H9 (cell line): Measurements from ENCODE around the gene CAMTA1. TPM values are rescaled to one million over a fixed set of nuclear protein-coding genes. Genes with fewer than 3 reads are reported as not detected.
A peak's percentile ranks its signal among the peaks of the same experiment; 100 is the strongest.

Experiments used
- DNase-seq: peaks from one replicate; pipeline ENCODE4 v3.0.0-alpha.2; 2017
- H2AFZ ChIP-seq: one replicate; pipeline ENCODE4 v1.6.1; 2013; ENCODE audit warnings: mild to moderate bottlenecking, low read length, control low read depth, moderate library complexity
- H2AK5ac ChIP-seq: 2 replicates; pipeline ENCODE4 v1.6.1; 2013; ENCODE audit warnings: low read length, control low read depth, mixed read lengths; ENCODE audit not compliant: insufficient read length
- H2BK120ac ChIP-seq: one replicate; pipeline ENCODE4 v1.6.1; 2013; ENCODE audit warnings: low read depth, mild to moderate bottlenecking, low read length, control low read depth, inconsistent platforms; ENCODE audit not compliant: poor library complexity, severe bottlenecking
- H2BK12ac ChIP-seq: 2 replicates; pipeline ENCODE4 v1.6.1; 2013; ENCODE audit warnings: low read length, control low read depth, mixed read lengths, low read depth; ENCODE audit not compliant: insufficient read length
- H2BK15ac ChIP-seq: 2 replicates; pipeline ENCODE4 v1.6.1; 2013; ENCODE audit warnings: low read depth, low read length, control low read depth
- H2BK20ac ChIP-seq: one replicate; pipeline ENCODE4 v1.6.1; 2013; ENCODE audit warnings: low read depth, mild to moderate bottlenecking, low read length, control low read depth, inconsistent platforms; ENCODE audit not compliant: poor library complexity, severe bottlenecking
- H2BK5ac ChIP-seq: 2 replicates; pipeline ENCODE4 v1.6.1; 2013; ENCODE audit warnings: low read length, control low read depth, mixed read lengths; ENCODE audit not compliant: insufficient read length
- H3K14ac ChIP-seq: 2 replicates; pipeline ENCODE4 v1.6.1; 2013; ENCODE audit warnings: low read length, control low read depth; ENCODE audit not compliant: insufficient read depth
- H3K18ac ChIP-seq: 2 replicates; pipeline ENCODE4 v1.6.1; 2013; ENCODE audit warnings: low read depth, mild to moderate bottlenecking, mixed read lengths, low read length, control low read depth; ENCODE audit not compliant: insufficient read length
- H3K23ac ChIP-seq: 2 replicates; pipeline ENCODE4 v1.6.1; 2013; ENCODE audit warnings: low read length, control low read depth, mixed read lengths, low read depth; ENCODE audit not compliant: insufficient read length
- H3K23me2 ChIP-seq: 2 replicates; pipeline ENCODE4 v1.6.1; 2013; ENCODE audit warnings: low read depth, mild to moderate bottlenecking, mixed read lengths, low read length, control low read depth; ENCODE audit not compliant: insufficient read length, poor library complexity, severe bottlenecking
- H3K27ac ChIP-seq: 2 replicates; pipeline ENCODE4 v1.5.1; 2013; ENCODE audit warnings: low read length, control low read depth, mixed read lengths, low read depth; ENCODE audit not compliant: insufficient read length
- H3K27me3 ChIP-seq: 2 replicates; pipeline ENCODE4 v1.6.1; 2013; ENCODE audit warnings: low read length, control low read depth, inconsistent platforms; ENCODE audit not compliant: insufficient read depth
- H3K4ac ChIP-seq: 2 replicates; pipeline ENCODE4 v1.6.1; 2013; ENCODE audit warnings: low read depth, mild to moderate bottlenecking, control low read depth, inconsistent platforms, low read length, moderate library complexity
- H3K4me1 ChIP-seq: 2 replicates; pipeline ENCODE4 v1.6.1; 2013; ENCODE audit warnings: low read length, control low read depth, inconsistent platforms; ENCODE audit not compliant: insufficient read depth
- H3K4me2 ChIP-seq: 2 replicates; pipeline ENCODE4 v1.6.1; 2013; ENCODE audit warnings: low read length, control low read depth, mixed read lengths; ENCODE audit not compliant: insufficient read length, insufficient read depth
- H3K56ac ChIP-seq: 2 replicates; pipeline ENCODE4 v1.6.1; 2013; ENCODE audit warnings: low read depth, mild to moderate bottlenecking, mixed read lengths, low read length, control low read depth; ENCODE audit not compliant: insufficient read length
- H3K79me1 ChIP-seq: 2 replicates; pipeline ENCODE4 v1.6.1; 2013; ENCODE audit warnings: low read depth, mild to moderate bottlenecking, moderate library complexity, low read length, control low read depth, inconsistent platforms; ENCODE audit not compliant: insufficient read depth, poor library complexity, severe bottlenecking
- H3K79me2 ChIP-seq: 2 replicates; pipeline ENCODE4 v1.6.1; 2013; ENCODE audit warnings: low read length, control low read depth, inconsistent platforms; ENCODE audit not compliant: insufficient read depth
- H3K9ac ChIP-seq: 2 replicates; pipeline ENCODE4 v1.6.1; 2013; ENCODE audit warnings: low read length, control low read depth, mixed read lengths; ENCODE audit not compliant: insufficient read length; ENCODE audit errors: extremely low read depth
- H3K9me3 ChIP-seq: one replicate; pipeline ENCODE4 v1.6.1; 2013; ENCODE audit warnings: low read depth, low read length, inconsistent platforms; ENCODE audit not compliant: control insufficient read depth
- H3T11ph ChIP-seq: one replicate; pipeline ENCODE4 v1.6.1; 2013; ENCODE audit warnings: mild to moderate bottlenecking, low read length, control low read depth, inconsistent platforms
- H4K20me1 ChIP-seq: one replicate; pipeline ENCODE4 v1.6.1; 2013; ENCODE audit not compliant: control insufficient read depth, insufficient read length, insufficient read depth
- H4K5ac ChIP-seq: 2 replicates; pipeline ENCODE4 v1.6.1; 2013; ENCODE audit warnings: low read depth, mild to moderate bottlenecking, mixed read lengths, low read length, control low read depth; ENCODE audit not compliant: insufficient read length
- H4K8ac ChIP-seq: replicated peaks from 2 replicates; pipeline ENCODE4 v1.6.1; 2013; ENCODE audit warnings: low read length, control low read depth, mixed read lengths, low read depth; ENCODE audit not compliant: insufficient read length
- H4K91ac ChIP-seq: 2 replicates; pipeline ENCODE4 v1.6.1; 2013; ENCODE audit warnings: low read depth, mild to moderate bottlenecking, moderate library complexity, mixed read lengths, low read length, control low read depth; ENCODE audit not compliant: insufficient read length
- H3K27ac Mint-ChIP-seq, 3 experiments: 2 replicates in 2 of 3; 3 replicates in 1 of 3; pipeline ENCODE4 v1.8.0; 2020 to 2021; ENCODE audit warnings: mixed read lengths in 3 of 3, mild to moderate bottlenecking in 1 of 3, moderate library complexity in 1 of 3
- H3K27me3 Mint-ChIP-seq: 2 replicates; pipeline ENCODE4 v1.8.0; 2021; ENCODE audit warnings: low read depth, mild to moderate bottlenecking, moderate library complexity, mixed read lengths
- H3K36me3 Mint-ChIP-seq, 3 experiments: 2 replicates in 2 of 3; 3 replicates in 1 of 3; pipeline ENCODE4 v1.8.0; 2020 to 2021; ENCODE audit warnings: low read depth in 3 of 3, mixed read lengths in 3 of 3; ENCODE audit not compliant: insufficient read depth in 1 of 3
- H3K4me1 Mint-ChIP-seq, 2 experiments: 2 replicates each; pipeline ENCODE4 v1.8.0; 2020; ENCODE audit warnings: mixed read lengths in 2 of 2
- H3K4me3 Mint-ChIP-seq, 2 experiments: 2 replicates in 1 of 2; 3 replicates in 1 of 2; pipeline ENCODE4 v1.8.0; 2020 to 2021; ENCODE audit warnings: mild to moderate bottlenecking in 2 of 2, mixed read lengths in 2 of 2, moderate library complexity in 1 of 2
- H3K9me3 Mint-ChIP-seq, 2 experiments: 2 replicates in 1 of 2; 3 replicates in 1 of 2; pipeline ENCODE4 v1.8.0; 2020; ENCODE audit warnings: mild to moderate bottlenecking in 2 of 2, mixed read lengths in 2 of 2, moderate library complexity in 1 of 2
- WGBS: extraction: QIAGEN DNeasy Blood & Tissue Kit; methylation state at CpG from one replicate; pipeline ENCODE4 v1.1.7; 2013; ENCODE audit warnings: missing lambda C conversion rate, low lambda C conversion rate, mixed read lengths; ENCODE audit not compliant: insufficient read length; ENCODE audit errors: extremely low coverage; 5-methylcytosine and 5-hydroxymethylcytosine counted together
- total RNA-seq: library from RNA; stranded (reverse); gene quantifications from 2 replicates; pipeline ENCODE4 v1.2.1, GENCODE V29; 2021
- TF ChIP-seq, protein P1 (sequence below): fragments of 200-600 bp; sonication (generic); conservative IDR thresholded peaks from 3 replicates; pipeline ENCODE4 v1.8.0; 2021; ENCODE audit warnings: antibody characterized with exemption, mild to moderate bottlenecking

The CAMTA1 gene
- total RNA-seq, 1 experiment from 2014 or later = 115 TPM

- H3K4me1 Mint-ChIP-seq = peaks cover 8 to 17% of the 10 kb centered on the region in 2 experiments
- no peak overlapping the region for H4K8ac ChIP-seq
- H3K4ac ChIP-seq = no peak overlapping the region
- H3K27me3 Mint-ChIP-seq = no peaks in the 10 kb centered on the region
- H3K27ac Mint-ChIP-seq = peak overlapping the region in 1 of 3 experiments; percentile 23; a peak in 1 of 7 replicates
- H2BK12ac ChIP-seq = no peak overlapping the region
- no peak overlapping the region for H2BK120ac ChIP-seq
- H3K9me3 ChIP-seq = no peaks in the 10 kb centered on the region
- TF ChIP-seq, protein P1, sequence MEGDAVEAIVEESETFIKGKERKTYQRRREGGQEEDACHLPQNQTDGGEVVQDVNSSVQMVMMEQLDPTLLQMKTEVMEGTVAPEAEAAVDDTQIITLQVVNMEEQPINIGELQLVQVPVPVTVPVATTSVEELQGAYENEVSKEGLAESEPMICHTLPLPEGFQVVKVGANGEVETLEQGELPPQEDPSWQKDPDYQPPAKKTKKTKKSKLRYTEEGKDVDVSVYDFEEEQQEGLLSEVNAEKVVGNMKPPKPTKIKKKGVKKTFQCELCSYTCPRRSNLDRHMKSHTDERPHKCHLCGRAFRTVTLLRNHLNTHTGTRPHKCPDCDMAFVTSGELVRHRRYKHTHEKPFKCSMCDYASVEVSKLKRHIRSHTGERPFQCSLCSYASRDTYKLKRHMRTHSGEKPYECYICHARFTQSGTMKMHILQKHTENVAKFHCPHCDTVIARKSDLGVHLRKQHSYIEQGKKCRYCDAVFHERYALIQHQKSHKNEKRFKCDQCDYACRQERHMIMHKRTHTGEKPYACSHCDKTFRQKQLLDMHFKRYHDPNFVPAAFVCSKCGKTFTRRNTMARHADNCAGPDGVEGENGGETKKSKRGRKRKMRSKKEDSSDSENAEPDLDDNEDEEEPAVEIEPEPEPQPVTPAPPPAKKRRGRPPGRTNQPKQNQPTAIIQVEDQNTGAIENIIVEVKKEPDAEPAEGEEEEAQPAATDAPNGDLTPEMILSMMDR = no peak
- no peak overlapping the region for H3K27ac ChIP-seq
- DNase-seq = no peak
- no peaks in the 10 kb centered on the region for H3K79me1 ChIP-seq
- H3K4me3 Mint-ChIP-seq = no peak overlapping the region
- no peak overlapping the region for H2BK20ac ChIP-seq
- no peak overlapping the region for H2BK5ac ChIP-seq
- no peak overlapping the region for H4K91ac ChIP-seq
- no peak overlapping the region for H2AK5ac ChIP-seq
- H3K56ac ChIP-seq = no peak overlapping the region
- H4K5ac ChIP-seq = no peak overlapping the region
- H3K9ac ChIP-seq = no peak overlapping the region
- H3K4me1 ChIP-seq = no peaks in the 10 kb centered on the region
- no peaks in the 10 kb centered on the region for H3K79me2 ChIP-seq
- H4K20me1 ChIP-seq = no peaks in the 10 kb centered on the region
- WGBS = no CpG with 5 or more reads among the region's 11 CpGs
- no peak overlapping the region; the same call in 1 of the 2 replicates for H3K14ac ChIP-seq
- no peak overlapping the region for H3K23ac ChIP-seq
- peaks cover 0 to 4% (median 0%) of the 10 kb centered on the region in 3 experiments; a peak in 2 of 7 replicates for H3K36me3 Mint-ChIP-seq
- H3K4me2 ChIP-seq = no peak overlapping the region
- no peak overlapping the region for H2AFZ ChIP-seq
- H2BK15ac ChIP-seq = no peak overlapping the region
- H3K9me3 Mint-ChIP-seq = no peaks in the 10 kb centered on the region; a peak in 1 of 5 replicates
- peaks cover 7% of the 10 kb centered on the region for H3K23me2 ChIP-seq
- H3T11ph ChIP-seq = no peak overlapping the region
- H3K27me3 ChIP-seq = no peaks in the 10 kb centered on the region
- H3K18ac ChIP-seq = no peak overlapping the region
These were observed 865.5 kb downstream of the CAMTA1 start for GRCh38 chr1:7650801-7651200.
